ENCODE results near the gene SRD5A2.
"Not testable (repeated sequence)": the region's sequence is repeated elsewhere in the genome, so short reads cannot be mapped to it uniquely, and the experiment has no call there.

The SRD5A2 gene

GRCh38 chr2:31511376-31511775 is 69.4 kb downstream of the SRD5A2 start:
- H3K9ac ChIP-seq (ENCODE audit: low read depth, low read length) = no peak overlapping the region
- no peaks in the 10 kb centered on the region for H3K27me3 ChIP-seq (ENCODE audit: insufficient read depth, low read length)
- no peaks in the 10 kb centered on the region for H3K9me3 ChIP-seq (ENCODE audit: insufficient read depth, low read depth, low read length)
- no peaks in the 10 kb centered on the region for H3K4me1 ChIP-seq (ENCODE audit: insufficient read depth, low read length)
- no peaks in the 10 kb centered on the region for H3K36me3 ChIP-seq (ENCODE audit: insufficient read depth, low read length)
- no peak overlapping the region for H3K27ac ChIP-seq (ENCODE audit: low read depth, low read length)
- H3K4me3 ChIP-seq (ENCODE audit: low read length) = no peak overlapping the region

GRCh38 chr2:31505111-31505510 is 75.6 kb downstream of the SRD5A2 start:
- no peak overlapping the region; the same call in 1 of the 2 replicates for H3K27ac ChIP-seq (ENCODE audit: low read depth, low read length)
- H3K4me1 ChIP-seq (ENCODE audit: insufficient read depth, low read length) = no peaks in the 10 kb centered on the region
- no peak overlapping the region for H3K4me3 ChIP-seq (ENCODE audit: low read length)
- H3K9me3 ChIP-seq (ENCODE audit: insufficient read depth, low read depth, low read length) = no peaks in the 10 kb centered on the region
- H3K27me3 ChIP-seq (ENCODE audit: insufficient read depth, low read length) = no peaks in the 10 kb centered on the region
- WGBS = 77% methylated on average over 2 of the region's 2 CpGs
- no peaks in the 10 kb centered on the region for H3K36me3 ChIP-seq (ENCODE audit: insufficient read depth, low read length)
- H3K9ac ChIP-seq (ENCODE audit: low read depth, low read length) = no peak overlapping the region

- Histone ChIP-seq H3K9ac (ENCODE audit: low read depth, low read length) (no peak overlapping the region), H3K4me1 (ENCODE audit: insufficient read depth, low read length) (no peaks in the 10 kb centered on the region), H3K27ac (ENCODE audit: low read depth, low read length) (no peak overlapping the region), H3K4me3 (ENCODE audit: low read length) (no peak overlapping the region), H3K27me3 (ENCODE audit: insufficient read depth, low read length) (no peaks in the 10 kb centered on the region), H3K36me3 (ENCODE audit: insufficient read depth, low read length) (no peaks in the 10 kb centered on the region), H3K9me3 (ENCODE audit: insufficient read depth, low read depth, low read length) (no peaks in the 10 kb centered on the region)
- WGBS = 86% methylated on average over 1 of the region's 2 CpGs
Observed at GRCh38 chr2:31504311-31504710, 76.4 kb downstream of the SRD5A2 start.

- not testable (repeated sequence) for H3K27me3 ChIP-seq (ENCODE audit: insufficient read depth, low read length); H3K4me1 ChIP-seq (ENCODE audit: insufficient read depth, low read length); H3K36me3 ChIP-seq (ENCODE audit: insufficient read depth, low read length); H3K9me3 ChIP-seq (ENCODE audit: insufficient read depth, low read depth, low read length)
- Histone ChIP-seq H3K4me3 (ENCODE audit: low read length) (peak overlapping the region; percentile 83), H3K27ac (ENCODE audit: low read depth, low read length) (peak overlapping the region; percentile 40; the same call in 1 of the 2 replicates), H3K9ac (ENCODE audit: low read depth, low read length) (peak overlapping the region; percentile 74)
- WGBS = 9% methylated on average over 21 of the region's 21 CpGs
Observed at GRCh38 chr2:31496451-31496874, 84.3 kb downstream of the SRD5A2 start.

GRCh38 chr2:31489339-31489738 is 91.4 kb downstream of the SRD5A2 start:
- H3K4me1 ChIP-seq (ENCODE audit: insufficient read depth, low read length); H3K27ac ChIP-seq (ENCODE audit: low read depth, low read length); H3K4me3 ChIP-seq (ENCODE audit: low read length); H3K27me3 ChIP-seq (ENCODE audit: insufficient read depth, low read length); H3K9ac ChIP-seq (ENCODE audit: low read depth, low read length); H3K9me3 ChIP-seq (ENCODE audit: insufficient read depth, low read depth, low read length); H3K36me3 ChIP-seq (ENCODE audit: insufficient read depth, low read length): not testable (repeated sequence)
- WGBS = 33% methylated on average over 3 of the region's 3 CpGs

GRCh38 chr2:31483246-31483645 is 97.5 kb downstream of the SRD5A2 start:
- 100% methylated on average over 1 of the region's 2 CpGs for WGBS
- no peaks in the 10 kb centered on the region for H3K9me3 ChIP-seq (ENCODE audit: insufficient read depth, low read depth, low read length)
- H3K36me3 ChIP-seq (ENCODE audit: insufficient read depth, low read length) = no peaks in the 10 kb centered on the region

GRCh38 chr2:31476511-31477180 is 104.1 kb downstream of the SRD5A2 start:
- WGBS = 95% methylated on average over 2 of the region's 2 CpGs
- no peak overlapping the region for H3K9ac ChIP-seq (ENCODE audit: low read depth, low read length)
- no peaks in the 10 kb centered on the region for H3K27me3 ChIP-seq (ENCODE audit: insufficient read depth, low read length)
- H3K27ac ChIP-seq (ENCODE audit: low read depth, low read length) = no peak overlapping the region
- H3K36me3 ChIP-seq (ENCODE audit: insufficient read depth, low read length) = no peaks in the 10 kb centered on the region
- H3K4me3 ChIP-seq (ENCODE audit: low read length) = no peak overlapping the region
- no peaks in the 10 kb centered on the region; the same call in 1 of the 2 replicates for H3K4me1 ChIP-seq (ENCODE audit: insufficient read depth, low read length)
- H3K9me3 ChIP-seq (ENCODE audit: insufficient read depth, low read depth, low read length) = no peaks in the 10 kb centered on the region

More at GRCh38 chr2:31483246-31483645, 97.5 kb downstream of the SRD5A2 start:
- Histone ChIP-seq H3K27ac (ENCODE audit: low read depth, low read length) (no peak overlapping the region), H3K27me3 (ENCODE audit: insufficient read depth, low read length) (no peaks in the 10 kb centered on the region), H3K4me3 (ENCODE audit: low read length) (no peak overlapping the region), H3K9ac (ENCODE audit: low read depth, low read length) (no peak overlapping the region), H3K4me1 (ENCODE audit: insufficient read depth, low read length) (no peaks in the 10 kb centered on the region)

- H3K9me3 ChIP-seq (ENCODE audit: insufficient read depth, low read depth, low read length) = no peaks in the 10 kb centered on the region
- no peaks in the 10 kb centered on the region for H3K27me3 ChIP-seq (ENCODE audit: insufficient read depth, low read length)
- WGBS = 83% methylated on average over 1 of the region's 1 CpG
- no peaks in the 10 kb centered on the region; the same call in 1 of the 2 replicates for H3K4me1 ChIP-seq (ENCODE audit: insufficient read depth, low read length)
- H3K27ac ChIP-seq (ENCODE audit: low read depth, low read length) = no peak overlapping the region
- H3K4me3 ChIP-seq (ENCODE audit: low read length) = no peak overlapping the region
- no peak overlapping the region for H3K9ac ChIP-seq (ENCODE audit: low read depth, low read length)
- no peaks in the 10 kb centered on the region for H3K36me3 ChIP-seq (ENCODE audit: insufficient read depth, low read length)
Observed at GRCh38 chr2:31475692-31476091, 105.0 kb downstream of the SRD5A2 start.

GRCh38 chr2:31474296-31474695 is 106.4 kb downstream of the SRD5A2 start:
- no peak overlapping the region for H3K4me3 ChIP-seq (ENCODE audit: low read length)
- no peak overlapping the region for H3K27ac ChIP-seq (ENCODE audit: low read depth, low read length)
- H3K27me3 ChIP-seq (ENCODE audit: insufficient read depth, low read length) = no peaks in the 10 kb centered on the region
- H3K36me3 ChIP-seq (ENCODE audit: insufficient read depth, low read length) = no peaks in the 10 kb centered on the region
- H3K9me3 ChIP-seq (ENCODE audit: insufficient read depth, low read depth, low read length) = no peaks in the 10 kb centered on the region
- 88% methylated on average over 1 of the region's 1 CpG for WGBS
- no peaks in the 10 kb centered on the region; the same call in 1 of the 2 replicates for H3K4me1 ChIP-seq (ENCODE audit: insufficient read depth, low read length)
- H3K9ac ChIP-seq (ENCODE audit: low read depth, low read length) = no peak overlapping the region

Data from HUES64 (cell line).